ENCODE measurements around the gene CYS1. TPM values are rescaled to one million over a fixed set of nuclear protein-coding genes. Genes with fewer than 3 reads are reported as not detected.
"Not testable (repeated sequence)": the region's sequence is repeated elsewhere in the genome, so short reads cannot be mapped to it uniquely, and the experiment has no call there.

Gene CYS1, protein sequence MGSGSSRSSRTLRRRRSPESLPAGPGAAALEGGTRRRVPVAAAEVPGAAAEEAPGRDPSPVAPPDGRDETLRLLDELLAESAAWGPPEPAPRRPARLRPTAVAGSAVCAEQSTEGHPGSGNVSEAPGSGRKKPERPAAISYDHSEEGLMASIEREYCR
- under 0.01 TPM in 2 replicates for total RNA-seq

DNA sequence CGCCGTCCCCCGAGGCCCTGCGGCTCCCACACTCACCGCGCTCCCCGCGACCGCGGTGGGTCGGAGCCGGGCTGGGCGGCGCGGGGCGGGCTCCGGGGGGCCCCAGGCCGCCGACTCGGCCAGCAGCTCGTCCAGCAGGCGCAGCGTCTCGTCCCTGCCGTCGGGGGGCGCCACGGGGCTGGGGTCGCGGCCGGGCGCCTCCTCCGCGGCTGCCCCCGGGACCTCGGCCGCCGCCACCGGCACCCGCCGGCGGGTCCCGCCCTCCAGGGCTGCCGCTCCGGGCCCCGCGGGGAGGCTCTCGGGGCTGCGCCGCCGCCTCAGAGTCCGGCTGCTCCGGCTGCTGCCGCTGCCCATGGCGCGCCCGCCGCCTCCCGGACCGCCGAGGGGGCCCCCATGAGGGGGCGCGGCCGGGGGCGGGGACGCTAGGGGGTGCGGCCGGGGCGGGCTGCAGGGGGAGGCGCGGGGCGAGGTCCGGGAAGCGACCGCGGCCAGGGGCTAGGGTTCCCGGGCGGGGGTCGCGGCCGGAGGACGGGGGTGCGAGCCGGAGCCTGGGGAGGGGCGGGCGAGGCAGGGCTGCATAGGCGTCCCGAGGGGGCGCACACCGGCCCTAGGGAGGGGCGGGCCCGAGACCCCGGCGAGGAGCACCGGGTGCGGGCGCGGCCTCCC, at the start of gene CYS1:
TSS of gene CYS1 (minus strand) at position 542 of the 666 bp plus-strand sequence. CDS start at position 354, 188 bp downstream.
- DNase-seq (ENCODE audit: low read depth in 2 of 2): no peak

DNA sequence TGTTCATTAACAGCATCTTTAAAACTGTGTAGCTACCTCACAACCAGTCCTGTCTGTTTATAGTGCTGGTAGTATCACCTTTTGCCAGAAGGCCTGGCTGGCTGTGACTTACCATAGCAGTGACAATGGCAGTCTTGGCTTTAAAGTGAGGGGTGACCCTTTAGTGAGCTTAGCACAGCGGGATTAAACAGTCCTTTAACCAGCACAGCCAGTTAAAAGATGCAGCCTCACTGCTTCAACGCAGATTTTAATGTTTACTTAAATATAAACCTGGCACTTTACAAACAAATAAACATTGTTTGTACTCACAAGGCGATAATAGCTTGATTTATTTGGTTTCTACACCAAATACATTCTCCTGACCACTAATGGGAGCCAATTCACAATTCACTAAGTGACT, 49.3 kb upstream of the CYS1 start:
- DNase-seq (ENCODE audit: low read depth in 2 of 2): no peak

DNA sequence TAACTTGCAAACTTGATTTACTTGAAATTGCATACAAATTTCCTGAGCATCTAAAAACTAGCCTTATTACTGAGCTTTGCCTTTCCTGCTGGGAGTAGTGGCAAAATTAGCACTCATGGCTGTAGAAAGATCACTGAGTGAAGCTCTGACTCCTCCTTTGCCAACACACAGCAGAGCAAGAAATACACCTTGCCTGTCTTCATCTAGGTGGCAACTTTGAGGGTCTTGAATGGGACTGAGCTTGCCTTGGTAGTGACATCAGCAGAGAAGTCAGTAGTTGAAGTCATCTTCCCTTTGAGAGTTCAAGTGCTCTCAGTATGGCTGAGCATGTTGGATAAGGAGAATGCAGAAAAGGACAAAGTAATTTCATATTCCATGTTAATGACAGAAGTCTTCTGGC, 48.2 kb upstream of the CYS1 start:
- no peak for DNase-seq (ENCODE audit: low read depth in 2 of 2)

DNA sequence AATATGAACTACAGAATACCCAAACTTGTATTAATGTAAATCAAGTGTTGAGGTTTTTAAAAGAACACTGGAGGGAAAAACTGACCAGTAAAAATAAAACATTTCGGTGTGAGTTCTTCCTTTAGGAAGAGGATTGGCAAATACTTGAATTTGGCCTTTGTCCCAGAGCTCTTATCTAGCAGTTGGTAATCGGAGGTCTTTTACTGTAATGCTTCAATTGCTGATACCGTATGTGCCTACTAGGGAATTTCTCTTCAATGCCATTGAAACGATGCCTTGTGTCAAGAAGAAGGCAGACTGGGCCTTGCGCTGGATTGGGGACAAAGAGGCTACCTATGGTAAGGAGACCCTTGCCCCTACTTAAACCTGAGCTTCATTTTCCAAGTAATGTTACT, 46.4 kb upstream of the CYS1 start:
- peak; percentile 25 to 61 for DNase-seq (ENCODE audit: low read depth in 2 of 2)

DNA sequence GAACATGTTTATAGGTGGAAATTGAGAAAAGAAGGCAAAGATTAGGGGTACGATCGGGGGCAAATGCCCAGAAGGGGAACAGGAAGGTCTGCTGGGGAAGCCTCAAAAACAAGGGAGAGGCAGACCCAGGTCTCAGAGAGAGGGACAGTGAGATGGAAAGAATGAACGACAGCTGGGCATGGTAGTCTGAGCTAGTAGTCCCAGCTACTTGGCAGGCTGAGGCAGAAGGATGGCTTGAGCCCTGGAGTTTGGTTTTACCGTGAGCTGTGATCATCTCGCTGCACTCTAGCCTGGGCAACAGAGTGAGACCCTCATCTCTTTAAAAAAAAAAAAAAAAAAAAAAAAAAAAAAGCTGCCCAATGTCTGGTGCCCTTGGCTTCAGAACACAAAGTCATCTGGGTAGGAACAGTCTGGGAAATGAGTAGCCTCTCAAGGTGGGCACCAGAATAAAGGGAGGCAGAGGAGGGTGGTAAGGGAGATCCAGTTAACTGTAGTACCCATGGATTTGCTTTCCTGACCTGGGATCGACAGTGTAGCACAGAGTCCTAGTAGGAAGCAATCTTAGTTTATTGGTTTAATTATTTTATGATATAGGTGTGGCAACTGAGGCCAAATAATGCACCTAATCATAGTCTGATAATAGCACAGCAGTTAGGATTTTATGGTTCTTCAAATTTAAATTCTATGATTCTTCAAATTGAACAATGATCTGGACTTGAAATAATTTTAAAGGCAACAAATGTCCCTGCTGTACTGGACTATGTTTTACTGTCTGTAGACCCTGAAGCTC, 45.8 kb upstream of the CYS1 start:
- DNase-seq (ENCODE audit: low read depth in 2 of 2): no peak

DNA sequence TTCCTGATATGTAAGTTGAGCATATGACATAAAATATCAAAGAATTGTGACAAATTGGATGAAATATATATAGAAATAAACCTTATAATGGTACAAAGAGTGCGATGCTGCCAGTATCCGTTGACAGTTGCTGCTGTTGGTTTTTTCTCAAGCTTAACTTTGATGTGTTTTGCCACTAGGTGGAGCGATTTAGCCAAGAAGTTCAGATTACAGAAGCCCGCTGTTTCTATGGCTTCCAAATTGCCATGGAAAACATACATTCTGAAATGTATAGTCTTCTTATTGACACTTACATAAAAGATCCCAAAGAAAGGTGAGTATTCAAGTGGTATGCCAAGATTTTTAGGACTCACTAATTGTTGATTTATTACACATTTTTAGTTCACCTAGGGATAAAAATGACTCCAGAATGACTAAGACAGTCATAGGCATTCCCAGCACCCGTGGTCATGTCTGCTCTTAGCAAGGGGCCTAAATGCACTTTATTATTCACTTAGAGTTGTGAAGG, 44.4 kb upstream of the CYS1 start:
- peak; percentile 75 to 83 for DNase-seq (ENCODE audit: low read depth in 2 of 2)

DNA sequence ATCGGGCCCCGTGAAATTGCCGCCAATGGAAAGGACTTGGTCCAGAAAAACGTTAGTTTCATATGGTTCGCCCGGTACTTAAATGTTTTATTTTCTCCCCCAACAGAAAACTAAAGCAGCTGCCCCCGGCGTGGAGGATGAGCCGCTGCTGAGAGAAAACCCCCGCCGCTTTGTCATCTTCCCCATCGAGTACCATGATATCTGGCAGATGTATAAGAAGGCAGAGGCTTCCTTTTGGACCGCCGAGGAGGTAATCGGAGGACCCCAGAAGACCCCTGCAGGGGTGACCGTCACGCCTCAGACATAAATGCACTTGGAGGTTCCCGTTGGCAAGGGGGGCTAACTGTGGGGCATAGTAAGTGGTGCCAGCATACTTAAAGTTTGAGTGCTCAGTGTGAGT, 43.1 kb upstream of the CYS1 start:
- DNase-seq (ENCODE audit: low read depth in 2 of 2): no peak

DNA sequence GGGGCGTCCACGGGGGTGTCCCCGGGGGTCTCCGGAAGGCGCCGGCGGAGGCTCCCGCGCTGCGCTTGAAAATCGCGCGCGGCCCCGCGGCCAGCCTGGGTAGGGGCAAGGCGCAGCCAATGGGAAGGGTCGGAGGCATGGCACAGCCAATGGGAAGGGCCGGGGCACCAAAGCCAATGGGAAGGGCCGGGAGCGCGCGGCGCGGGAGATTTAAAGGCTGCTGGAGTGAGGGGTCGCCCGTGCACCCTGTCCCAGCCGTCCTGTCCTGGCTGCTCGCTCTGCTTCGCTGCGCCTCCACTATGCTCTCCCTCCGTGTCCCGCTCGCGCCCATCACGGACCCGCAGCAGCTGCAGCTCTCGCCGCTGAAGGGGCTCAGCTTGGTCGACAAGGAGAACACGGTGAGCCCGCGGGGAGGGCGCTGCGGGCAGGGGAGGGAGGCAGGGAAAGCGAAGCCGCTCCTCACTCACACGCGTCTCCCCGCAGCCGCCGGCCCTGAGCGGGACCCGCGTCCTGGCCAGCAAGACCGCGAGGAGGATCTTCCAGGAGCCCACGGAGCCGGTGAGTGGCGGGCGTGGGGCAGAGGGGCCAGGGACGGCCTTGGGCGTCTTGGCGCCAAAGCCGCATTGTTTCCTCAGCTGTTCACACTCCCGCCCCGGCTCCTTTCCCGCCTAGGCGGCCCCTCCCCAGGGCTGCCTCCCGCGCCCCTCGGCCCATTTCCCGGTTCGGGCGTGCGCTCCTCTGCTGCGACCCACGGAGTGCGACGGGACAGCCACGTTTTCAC, 42.5 kb upstream of the CYS1 start, which contains the start of gene RRM2:
TSS of gene RRM2 (plus strand) at position 240 of the 781 bp plus-strand sequence. CDS start at position 300, 60 bp downstream.
- peak; percentile 72 to 93 for DNase-seq (ENCODE audit: low read depth in 2 of 2)

DNA sequence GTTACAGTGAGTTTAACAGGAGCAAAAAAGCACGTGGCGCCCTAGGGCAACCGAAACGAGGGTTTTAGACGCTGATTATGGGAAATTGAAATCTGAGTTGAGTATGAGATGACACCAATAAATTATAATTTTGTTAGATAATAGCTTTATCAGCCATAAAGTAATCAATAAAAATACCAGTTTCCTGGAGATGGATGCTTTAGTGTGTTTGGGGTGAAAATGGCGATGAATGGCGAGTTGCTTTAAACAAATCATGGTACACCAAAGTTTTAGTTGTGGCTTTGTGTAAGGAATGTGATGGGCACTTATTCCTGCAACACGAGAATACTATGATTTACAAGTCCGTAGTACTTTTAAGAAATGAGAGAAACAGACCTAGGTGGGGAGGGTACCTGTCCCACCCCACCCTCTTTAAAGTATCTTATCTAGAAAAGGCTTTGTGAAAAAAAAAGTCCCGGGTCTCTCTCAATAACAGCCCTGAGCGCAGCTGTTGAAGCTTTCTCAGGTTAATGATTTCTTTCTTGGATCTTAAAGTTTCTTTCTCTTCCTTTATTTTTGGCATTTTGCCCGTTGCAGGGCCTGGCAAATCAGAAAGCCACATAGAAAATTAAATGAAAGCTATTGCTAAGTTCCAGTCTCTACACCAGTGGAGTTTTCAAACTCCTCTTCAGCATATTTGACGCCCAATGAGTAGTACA, 40.8 kb upstream of the CYS1 start:
- DNase-seq (ENCODE audit: low read depth in 2 of 2): no peak

DNA sequence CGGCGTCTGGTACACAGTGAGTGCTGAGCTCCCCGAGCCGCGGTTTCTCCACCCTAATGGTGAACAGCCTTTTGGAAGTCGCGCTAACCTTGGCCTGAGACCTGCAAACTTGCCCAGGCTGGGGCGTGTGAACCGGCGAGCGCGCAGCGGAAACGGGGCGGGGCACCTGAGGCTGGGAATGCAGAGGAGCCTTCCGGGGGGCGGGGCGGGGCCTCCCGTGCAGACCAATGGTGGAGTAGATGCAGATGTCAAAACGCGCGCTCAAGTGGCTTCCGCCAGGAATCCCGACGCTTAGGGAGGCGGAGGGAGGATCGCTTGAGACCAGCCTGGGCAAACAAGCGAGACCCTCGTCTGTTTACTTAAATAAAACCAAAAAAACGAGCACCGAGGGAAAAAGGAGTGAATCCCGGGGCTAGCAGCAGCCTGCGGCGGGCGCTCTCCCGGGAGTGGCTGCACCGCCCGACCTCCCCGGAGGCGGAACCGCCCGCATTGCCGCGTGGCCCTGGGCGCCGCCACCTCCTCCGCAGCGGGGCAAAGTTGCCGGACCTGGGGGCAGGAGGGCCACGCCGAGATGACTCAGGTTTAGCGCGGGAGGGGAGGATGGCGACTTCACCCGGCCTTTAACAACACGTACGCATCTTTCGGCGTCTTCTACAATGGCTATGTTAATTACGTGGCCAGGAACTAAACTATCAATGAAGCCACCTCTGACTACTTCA, 40.1 kb upstream of the CYS1 start:
- peak in 1 of 2 donors; percentile 85 for DNase-seq (ENCODE audit: low read depth in 2 of 2)

DNA sequence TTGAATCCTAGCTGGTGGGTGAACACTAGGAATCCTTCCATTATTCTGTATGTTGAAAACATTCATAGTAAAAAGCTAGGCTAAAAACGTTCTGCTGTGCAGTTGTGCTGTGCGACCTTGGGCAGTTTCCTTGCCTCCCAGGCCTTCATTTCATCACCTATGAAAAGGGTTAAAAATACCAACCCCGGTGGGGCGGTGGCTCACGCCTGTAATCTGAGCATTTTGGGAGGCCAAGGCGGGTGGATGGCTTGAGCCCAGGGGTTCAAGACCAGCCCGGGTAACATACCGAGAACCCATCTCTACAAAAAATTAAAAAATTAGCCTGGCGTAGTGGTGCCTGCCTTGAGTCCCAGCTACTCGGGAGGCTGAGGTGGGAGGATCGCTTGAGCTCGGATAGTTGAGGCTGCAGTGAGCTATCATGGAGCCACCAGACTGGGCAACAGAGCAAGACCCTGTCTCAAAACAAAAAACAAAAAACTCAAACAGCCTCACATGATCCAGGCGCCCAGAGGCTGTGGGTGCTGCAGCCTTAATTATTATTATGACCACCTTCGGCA, 39.5 kb upstream of the CYS1 start:
- DNase-seq (ENCODE audit: low read depth in 2 of 2): no peak

DNA sequence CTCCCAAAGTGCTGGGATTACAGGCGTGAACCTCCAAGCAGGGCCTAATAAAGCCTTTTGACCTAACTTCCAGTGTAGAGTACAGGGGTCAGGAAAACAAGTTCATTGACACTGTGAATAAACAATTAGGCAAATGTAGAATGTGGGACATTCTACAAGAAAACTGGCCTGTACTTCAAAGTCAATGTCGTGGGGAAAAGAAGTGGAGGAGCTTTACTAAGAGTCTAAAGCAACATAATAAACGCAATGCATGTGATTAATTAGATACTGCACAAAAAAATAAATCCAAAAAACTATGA, 38.8 kb upstream of the CYS1 start:
- DNase-seq (ENCODE audit: low read depth in 2 of 2): no peak

DNA sequence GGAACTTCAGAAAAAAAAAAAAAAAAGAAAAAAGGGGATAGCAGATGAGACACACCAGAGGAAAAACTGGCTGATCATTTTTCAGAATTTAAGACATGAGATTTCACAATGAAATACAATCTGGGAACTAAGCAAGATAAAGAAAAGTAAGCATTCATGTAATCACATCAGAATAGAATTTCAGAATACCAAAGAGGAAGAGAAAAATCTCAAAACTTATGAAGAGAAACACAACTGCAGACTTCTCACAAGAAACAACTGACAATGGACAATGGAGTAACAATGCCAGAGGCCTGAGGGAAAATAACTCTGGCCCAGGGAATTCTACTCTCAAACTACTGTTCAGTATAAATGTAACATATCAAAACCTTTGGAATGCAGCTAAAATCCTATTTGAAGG, 29.1 kb upstream of the CYS1 start:
- no peak for DNase-seq (ENCODE audit: low read depth in 2 of 2)

DNA sequence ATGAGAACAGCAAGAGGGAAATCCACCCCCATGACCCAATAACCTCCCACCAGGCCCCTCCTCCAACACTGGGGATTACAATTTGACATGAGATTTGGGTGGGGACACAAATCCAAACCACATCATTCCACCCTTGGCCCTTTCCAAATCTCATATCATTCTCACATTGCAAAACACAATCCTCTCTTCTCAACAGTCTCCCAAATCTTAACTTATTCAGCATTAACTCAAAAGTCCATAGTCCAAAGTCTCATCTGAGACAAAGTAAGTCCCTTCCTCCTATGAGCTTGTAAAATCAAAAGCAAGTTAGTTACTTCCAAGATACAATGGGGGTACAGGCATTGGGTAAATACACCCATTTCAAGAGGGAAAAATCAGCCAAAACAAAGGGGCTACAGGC, 24.7 kb upstream of the CYS1 start:
- not testable (repeated sequence) for DNase-seq (ENCODE audit: low read depth in 2 of 2)

DNA sequence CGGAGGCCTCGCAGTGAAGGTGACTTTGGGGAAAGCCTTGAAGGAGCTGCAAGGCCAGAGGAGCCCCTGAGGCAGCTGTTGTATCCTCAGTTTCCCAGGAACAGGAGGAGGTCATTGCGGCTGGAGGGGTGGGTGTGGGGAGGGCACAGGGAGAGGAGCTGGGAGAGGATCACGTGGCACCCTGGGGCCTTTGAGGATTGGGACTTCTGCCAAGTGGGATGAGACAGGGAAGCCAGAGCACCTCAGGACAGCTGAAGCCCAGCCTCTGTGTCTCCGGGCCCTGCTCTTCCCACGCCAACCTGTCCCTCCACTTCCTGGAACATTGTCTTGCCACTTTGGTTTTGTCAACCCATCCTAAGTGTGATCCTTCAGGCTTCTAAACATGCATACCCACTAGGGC, 23.0 kb upstream of the CYS1 start:
- DNase-seq (ENCODE audit: low read depth in 2 of 2): no peak

DNA sequence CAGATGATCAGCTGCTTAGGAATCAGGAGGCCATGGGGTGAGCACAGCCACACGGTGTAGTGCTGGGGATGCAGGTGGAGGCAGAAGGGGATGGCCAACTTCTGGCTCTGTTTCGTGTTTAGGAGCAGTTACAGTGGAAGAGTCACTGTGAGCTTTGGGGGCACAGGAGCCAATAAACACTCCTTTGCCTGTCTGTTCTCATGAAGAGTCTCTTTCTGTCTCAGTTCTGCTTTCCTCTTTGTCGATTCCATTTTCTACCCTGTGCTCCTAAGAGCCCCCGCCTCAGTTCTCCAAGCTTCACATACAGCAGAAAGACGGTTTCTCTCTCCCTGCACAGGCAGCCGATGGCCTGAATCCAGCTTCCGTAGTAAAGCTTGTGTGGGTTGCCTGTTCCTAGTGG, 21.3 kb upstream of the CYS1 start:
- DNase-seq (ENCODE audit: low read depth in 2 of 2): no peak

DNA sequence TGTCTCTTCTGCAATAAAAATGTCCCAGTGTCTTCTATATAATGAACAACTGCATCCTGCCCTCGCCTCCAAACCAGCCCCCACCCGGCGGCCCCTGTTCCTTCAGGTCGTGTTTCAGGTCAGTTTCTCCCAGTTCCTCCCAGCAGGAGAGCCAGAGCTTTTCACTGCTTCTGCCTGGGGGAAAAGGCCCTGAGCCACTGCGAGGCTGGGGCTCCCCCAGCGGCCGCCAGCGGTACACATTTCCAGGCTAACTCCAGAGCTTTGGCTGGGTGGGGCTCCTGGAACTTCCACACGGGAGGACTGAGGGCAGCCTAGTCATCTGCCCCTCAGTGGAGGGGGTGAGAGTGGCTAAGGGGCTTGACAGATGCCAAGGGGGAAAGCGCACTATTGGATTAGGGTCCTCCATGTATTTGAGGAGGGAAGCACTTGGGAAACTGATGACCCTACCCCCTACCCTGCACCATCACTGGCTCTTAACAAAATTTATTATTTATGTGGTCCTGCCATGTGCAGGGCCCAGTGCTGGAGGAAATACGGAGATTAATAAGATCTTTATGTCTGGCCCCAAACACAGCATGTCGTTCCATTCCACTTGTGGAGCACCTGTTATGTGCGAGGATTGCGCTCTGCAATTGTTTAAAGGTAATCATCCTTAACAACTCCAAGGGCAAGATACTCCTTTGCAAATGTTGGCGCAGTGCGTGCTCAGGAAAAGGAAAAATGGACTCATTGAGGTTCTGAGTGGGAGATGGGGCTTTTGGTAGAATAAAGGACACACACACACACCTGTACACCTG, 17.3 kb upstream of the CYS1 start:
- DNase-seq (ENCODE audit: low read depth in 2 of 2): peak in 1 of 2 donors; percentile 67

DNA sequence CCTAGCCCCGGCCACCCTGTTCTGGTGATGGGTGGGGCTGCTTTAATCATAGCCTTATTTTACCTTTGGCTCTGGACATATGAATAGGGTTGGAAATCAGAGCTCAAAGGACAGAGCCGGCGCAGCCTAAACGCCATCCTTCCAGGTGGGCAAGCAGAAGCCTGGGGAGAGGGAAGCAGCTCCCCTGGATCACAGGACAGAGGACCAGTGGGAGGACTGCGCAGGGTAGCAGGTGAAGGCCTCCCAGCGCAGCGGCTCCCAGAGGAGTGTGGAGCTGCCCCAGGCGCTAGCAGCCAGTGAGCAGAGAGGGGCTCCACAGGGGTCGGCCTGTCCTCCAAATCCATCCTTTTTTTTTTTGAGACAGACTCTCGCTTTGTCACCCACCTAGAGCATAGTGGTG, 16.4 kb upstream of the CYS1 start:
- DNase-seq (ENCODE audit: low read depth in 2 of 2): no peak

DNA sequence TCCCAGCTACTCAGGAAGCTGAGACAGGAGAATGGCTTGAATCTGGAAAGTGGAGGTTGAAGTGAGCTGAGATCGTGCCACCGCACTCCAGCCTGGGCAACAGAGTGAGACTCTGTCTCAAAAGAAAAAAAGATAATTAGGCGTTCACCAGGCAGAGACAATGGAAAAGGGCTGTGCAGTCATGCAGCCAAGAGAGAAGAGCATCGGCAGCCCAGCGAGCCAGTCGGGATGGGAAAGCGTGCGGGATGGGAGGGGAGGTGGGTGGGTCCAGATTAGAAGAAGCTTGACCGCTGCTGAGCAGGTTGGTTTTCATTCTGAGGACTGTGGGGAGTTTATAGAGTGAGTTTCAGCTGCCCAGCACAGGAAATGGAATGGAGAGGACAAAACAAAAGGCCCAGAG, 15.0 kb upstream of the CYS1 start:
- no peak for DNase-seq (ENCODE audit: low read depth in 2 of 2)
